WI38 (cell line): ENCODE results near the gene WDR45B.

Experiments used
- H3K4me3 ChIP-seq: 2 replicates; pipeline ENCODE4 v1.5.1; 2011; ENCODE audit warnings: low read depth, mild to moderate bottlenecking, control low read depth, low read length
- TF ChIP-seq, protein P1 (sequence below): IDR thresholded peaks from 2 replicates; pipeline ENCODE4 v1.5.1; 2012; ENCODE audit warnings: low read depth, mild to moderate bottlenecking, control low read depth, low read length

Gene WDR45B

DNA sequence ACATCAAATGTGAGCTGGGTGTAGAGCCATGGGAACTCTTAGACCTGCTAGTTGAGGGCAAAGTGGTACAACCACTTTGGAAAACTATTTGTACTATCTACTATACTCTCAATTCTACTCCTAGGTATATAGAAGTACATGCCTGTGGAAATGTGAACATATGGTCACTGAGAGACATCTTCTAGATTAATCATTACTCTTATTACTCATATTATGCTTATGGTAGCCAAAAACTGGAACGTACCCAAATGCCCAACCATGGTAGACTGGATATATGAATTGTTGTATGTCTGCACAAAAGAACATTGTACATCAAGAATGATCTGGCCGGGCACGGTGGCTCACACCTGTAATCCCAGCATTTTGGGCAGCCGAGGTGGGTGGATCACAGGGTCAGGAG lies 2.7 kb downstream of the WDR45B start:
- TF ChIP-seq, protein P1, sequence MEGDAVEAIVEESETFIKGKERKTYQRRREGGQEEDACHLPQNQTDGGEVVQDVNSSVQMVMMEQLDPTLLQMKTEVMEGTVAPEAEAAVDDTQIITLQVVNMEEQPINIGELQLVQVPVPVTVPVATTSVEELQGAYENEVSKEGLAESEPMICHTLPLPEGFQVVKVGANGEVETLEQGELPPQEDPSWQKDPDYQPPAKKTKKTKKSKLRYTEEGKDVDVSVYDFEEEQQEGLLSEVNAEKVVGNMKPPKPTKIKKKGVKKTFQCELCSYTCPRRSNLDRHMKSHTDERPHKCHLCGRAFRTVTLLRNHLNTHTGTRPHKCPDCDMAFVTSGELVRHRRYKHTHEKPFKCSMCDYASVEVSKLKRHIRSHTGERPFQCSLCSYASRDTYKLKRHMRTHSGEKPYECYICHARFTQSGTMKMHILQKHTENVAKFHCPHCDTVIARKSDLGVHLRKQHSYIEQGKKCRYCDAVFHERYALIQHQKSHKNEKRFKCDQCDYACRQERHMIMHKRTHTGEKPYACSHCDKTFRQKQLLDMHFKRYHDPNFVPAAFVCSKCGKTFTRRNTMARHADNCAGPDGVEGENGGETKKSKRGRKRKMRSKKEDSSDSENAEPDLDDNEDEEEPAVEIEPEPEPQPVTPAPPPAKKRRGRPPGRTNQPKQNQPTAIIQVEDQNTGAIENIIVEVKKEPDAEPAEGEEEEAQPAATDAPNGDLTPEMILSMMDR = no peak
- H3K4me3 ChIP-seq = no peak overlapping the region

DNA sequence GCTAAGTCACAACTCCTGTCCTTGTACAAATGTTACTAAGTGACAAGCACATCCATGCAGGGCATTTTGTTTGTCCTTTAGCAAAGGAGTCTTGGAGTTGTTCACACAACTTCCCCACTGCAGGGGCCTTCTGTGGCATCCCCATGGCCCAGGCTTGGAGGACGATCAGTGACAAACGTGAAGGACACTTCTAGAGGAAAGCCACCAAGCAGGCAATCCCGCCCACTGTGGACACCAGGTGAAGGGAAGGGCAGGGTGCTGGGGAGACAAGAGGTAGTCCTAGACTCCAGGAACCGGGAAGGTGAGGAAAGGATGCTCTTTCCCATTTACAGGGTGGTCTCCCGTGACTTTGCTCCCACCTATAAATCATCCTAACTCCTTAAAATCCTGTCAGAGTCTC lies 4.1 kb downstream of the WDR45B start:
- H3K4me3 ChIP-seq = no peak overlapping the region
- TF ChIP-seq, protein P1 = no peak

DNA sequence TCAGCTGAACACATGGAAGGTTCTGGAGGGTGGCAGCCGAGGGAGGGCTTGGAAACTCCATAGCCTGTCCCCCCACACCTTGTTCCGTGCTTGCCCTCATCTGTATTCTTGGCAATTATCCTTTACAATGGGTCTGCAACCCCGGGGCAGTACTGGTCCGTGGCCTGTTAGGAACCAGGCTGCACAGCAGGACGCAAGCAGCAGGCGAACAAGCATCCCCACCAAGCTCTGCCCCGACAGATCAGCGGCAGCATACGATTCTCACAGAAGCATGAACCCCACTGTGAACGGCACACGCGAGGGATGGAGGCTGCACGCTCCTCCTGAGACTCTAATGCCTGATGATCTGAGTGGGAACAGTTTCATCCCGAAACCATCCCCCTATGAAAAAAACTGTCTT lies 6.2 kb downstream of the WDR45B start:
- no peak overlapping the region for H3K4me3 ChIP-seq
- TF ChIP-seq, protein P1 = no peak

DNA sequence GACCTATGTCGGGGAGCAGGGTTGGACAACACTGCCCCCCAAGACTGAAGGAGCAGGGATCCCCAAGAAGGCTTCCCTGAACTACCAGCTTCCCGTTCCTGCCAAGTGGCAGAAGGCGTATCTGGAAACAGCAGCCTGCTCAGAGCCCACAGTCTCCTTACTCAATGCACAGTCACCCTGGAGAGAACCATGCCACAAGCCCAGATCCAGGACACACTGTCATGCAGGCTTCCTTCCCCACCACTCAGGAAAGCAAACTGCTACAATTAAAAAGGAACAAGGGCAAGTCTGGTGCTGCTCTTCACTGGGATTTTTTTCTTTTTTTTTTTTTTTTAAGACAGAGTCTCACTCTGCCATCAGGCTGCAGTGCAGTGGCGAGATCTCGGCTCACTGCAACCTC lies 8.2 kb downstream of the WDR45B start:
- TF ChIP-seq, protein P1 = no peak
- no peak overlapping the region for H3K4me3 ChIP-seq

DNA sequence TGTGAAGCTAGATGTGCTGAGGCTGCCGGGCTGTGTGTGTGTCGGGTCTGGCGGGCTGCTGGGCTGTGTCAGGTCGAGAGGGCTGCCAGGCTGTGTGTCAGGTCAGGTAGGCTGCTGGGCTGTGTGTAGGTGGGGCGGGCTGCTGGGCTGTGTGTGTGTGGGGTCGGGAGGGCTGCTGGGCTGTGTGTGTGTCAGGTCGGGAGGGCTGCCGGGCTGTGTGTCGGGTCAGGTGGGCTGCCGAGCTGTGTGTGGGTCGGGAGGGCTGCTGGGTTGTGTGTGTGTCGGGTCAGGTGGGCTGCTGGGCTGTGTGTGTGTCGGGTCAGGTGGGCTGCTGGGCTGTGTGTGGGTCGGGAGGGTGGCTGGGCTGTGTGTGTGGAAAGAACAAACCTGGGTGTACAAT lies 8.6 kb downstream of the WDR45B start:
- TF ChIP-seq, protein P1 = no peak
- no peak overlapping the region for H3K4me3 ChIP-seq

DNA sequence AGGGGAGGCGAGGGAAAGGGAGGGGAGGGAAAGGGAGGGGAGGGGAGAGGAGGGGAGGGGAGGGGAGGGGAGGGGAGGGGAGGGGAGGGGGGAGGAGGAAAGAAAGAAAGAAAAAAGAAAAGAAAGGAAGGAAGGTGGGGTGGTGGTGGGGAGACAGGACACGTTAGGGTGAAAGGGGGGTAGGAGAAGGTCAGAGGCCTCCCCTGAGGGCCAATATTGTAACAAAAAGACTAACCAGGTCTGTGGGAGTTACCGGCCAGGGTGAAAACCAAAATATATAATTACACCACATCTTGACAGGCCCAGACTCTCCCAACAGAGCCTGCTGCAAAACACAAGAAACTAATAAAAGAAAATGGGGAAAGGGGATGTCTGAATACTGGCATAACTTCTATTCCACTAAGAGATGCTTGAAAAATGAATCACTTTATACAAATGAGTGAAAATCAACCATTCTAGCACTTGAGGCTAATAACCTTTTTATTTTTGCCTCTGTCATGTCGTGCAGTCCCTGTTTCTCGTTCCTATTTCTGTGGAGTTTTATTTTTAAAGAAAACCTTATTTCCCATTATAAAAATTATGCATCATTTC lies 10.0 kb downstream of the WDR45B start:
- no peak overlapping the region for H3K4me3 ChIP-seq
- TF ChIP-seq, protein P1 = no peak

DNA sequence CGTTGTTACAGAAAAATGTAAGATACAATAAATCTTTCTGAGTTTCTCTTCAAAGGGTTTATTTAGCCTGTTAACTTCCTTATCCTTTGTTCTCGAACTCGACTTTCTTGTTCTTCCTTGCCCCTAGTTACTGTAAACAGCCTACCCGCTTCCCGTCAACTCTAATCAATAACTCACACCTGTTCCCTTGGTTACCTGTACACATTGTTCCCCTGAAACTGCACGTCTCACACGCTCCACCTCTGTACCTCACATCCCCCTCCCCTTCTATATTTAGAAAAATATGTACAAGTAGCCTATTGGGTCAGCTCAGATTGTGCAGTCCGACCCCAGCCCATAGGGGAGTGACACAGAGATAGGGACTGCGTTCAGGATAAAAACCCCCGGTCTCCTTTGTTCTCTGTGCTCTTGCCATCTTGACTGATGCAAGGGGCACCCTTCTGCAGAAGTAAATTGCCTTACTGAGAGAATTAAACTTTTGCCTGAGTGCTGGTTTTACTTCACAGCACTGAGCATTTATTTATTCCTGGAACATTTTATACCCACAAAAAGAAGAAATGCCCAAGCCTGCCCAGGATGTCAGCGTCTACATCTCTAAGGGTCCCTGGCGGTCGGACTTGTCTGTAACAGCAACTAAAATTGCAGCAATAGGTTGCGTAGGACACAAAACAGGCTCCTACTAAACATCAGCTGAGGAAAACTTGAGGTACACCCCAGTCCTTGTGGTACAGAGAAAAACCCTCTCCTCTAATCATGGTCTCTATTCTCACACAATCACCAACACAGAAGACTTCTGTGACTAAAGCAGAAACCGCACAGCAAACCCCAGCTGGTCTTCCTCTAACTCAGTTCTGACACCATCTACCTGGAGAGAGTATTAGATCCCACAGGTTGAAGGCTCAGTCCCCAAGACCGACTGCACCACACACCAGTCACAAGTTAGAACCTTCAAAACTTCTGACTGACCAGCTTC lies 11.3 kb downstream of the WDR45B start:
- TF ChIP-seq, protein P1 = no peak

More for the DNA sequence above, 11.3 kb downstream of the WDR45B start:
- no peak overlapping the region for H3K4me3 ChIP-seq
